ENCODE measurements around the gene EIF2S1. TPM values are rescaled to one million over a fixed set of nuclear protein-coding genes. Genes with fewer than 3 reads are reported as not detected.

The EIF2S1 gene
- total RNA-seq, 1 experiment from 2014 or later = 165 TPM

GRCh38 chr14:67345583-67345982, 14.5 kb upstream of the EIF2S1 start:
- Histone ChIP-seq H3K9me3 (ENCODE audit: control insufficient read depth, low read depth, low read length) (no peaks in the 10 kb centered on the region), H3K23ac (ENCODE audit: insufficient read length, low read depth, low read length) (no peak overlapping the region), H2BK120ac (ENCODE audit: low read depth, low read length, poor library complexity, severe bottlenecking) (no peak overlapping the region), H3K18ac (ENCODE audit: insufficient read length, low read depth, low read length) (no peak overlapping the region), H4K20me1 (ENCODE audit: control insufficient read depth, insufficient read depth, insufficient read length) (no peaks in the 10 kb centered on the region), H3T11ph (ENCODE audit: low read length) (no peak overlapping the region), H3K27me3 (ENCODE audit: insufficient read depth, low read length) (no peaks in the 10 kb centered on the region), H4K5ac (ENCODE audit: insufficient read length, low read depth, low read length) (no peak overlapping the region), H2BK5ac (ENCODE audit: insufficient read length, low read length) (no peak overlapping the region), H3K27ac (ENCODE audit: insufficient read length, low read depth, low read length) (no peak overlapping the region), H4K91ac (ENCODE audit: insufficient read length, low read depth, low read length) (no peak overlapping the region), H3K4ac (ENCODE audit: low read depth, low read length) (no peak overlapping the region), H3K56ac (ENCODE audit: insufficient read length, low read depth, low read length) (no peak overlapping the region), H3K4me1 (ENCODE audit: insufficient read depth, low read length) (no peaks in the 10 kb centered on the region), H2BK12ac (ENCODE audit: insufficient read length, low read depth, low read length) (no peak overlapping the region), H3K9ac (ENCODE audit: extremely low read depth, insufficient read length, low read length) (no peak overlapping the region), H3K4me2 (ENCODE audit: insufficient read depth, insufficient read length, low read length) (no peak overlapping the region), H4K8ac (replicated peaks; ENCODE audit: insufficient read length, low read depth, low read length) (no peak overlapping the region), H3K79me1 (ENCODE audit: insufficient read depth, low read depth, low read length, poor library complexity, severe bottlenecking) (no peaks in the 10 kb centered on the region), H2AFZ (ENCODE audit: low read length) (no peak overlapping the region), H3K23me2 (ENCODE audit: insufficient read length, low read depth, low read length, poor library complexity, severe bottlenecking) (no peaks in the 10 kb centered on the region), H3K14ac (ENCODE audit: insufficient read depth, low read length) (no peak overlapping the region), H3K79me2 (ENCODE audit: insufficient read depth, low read length) (no peaks in the 10 kb centered on the region; the same call in 1 of the 2 replicates), H2BK20ac (ENCODE audit: low read depth, low read length, poor library complexity, severe bottlenecking) (no peak overlapping the region), H2AK5ac (ENCODE audit: insufficient read length, low read length) (no peak overlapping the region), H2BK15ac (ENCODE audit: low read depth, low read length) (no peak overlapping the region)
- no peak for DNase-seq
- no peak for TF ChIP-seq CTCF (conservative IDR thresholded peaks at IDR 0.05)
- Mint-ChIP-seq H3K27ac (no peak overlapping the region), H3K9me3 (no peaks in the 10 kb centered on the region; a peak in 2 of 5 replicates), H3K4me1 (no peaks in the 10 kb centered on the region), H3K4me3 (no peak overlapping the region), H3K36me3 (ENCODE audit: insufficient read depth in 1 of 3, low read depth in 3 of 3) (peaks cover 42 to 74% (median 60%) of the 10 kb centered on the region in 3 experiments; a peak in 6 of 7 replicates), H3K27me3 (ENCODE audit: low read depth) (no peaks in the 10 kb centered on the region)
